GM18505 (cell line): ENCODE measurements around the gene CPEB3.
"Not testable (repeated sequence)": the region's sequence is repeated elsewhere in the genome, so short reads cannot be mapped to it uniquely, and the experiment has no call there.

Source experiments
- ATAC-seq: cut with Tn5 transposase; IDR thresholded peaks from one replicate; pipeline ENCODE4 v1.9.1; 2021; ENCODE audit not compliant: unreplicated experiment
- POLR2A ChIP-seq: IDR thresholded peaks from 4 replicates; pipeline ENCODE4 v1.6.1; 2011; ENCODE audit warnings: borderline replicate concordance; ENCODE audit not compliant: insufficient read depth, insufficient read length; ENCODE audit errors: extremely low read depth

CPEB3 gene

DNA sequence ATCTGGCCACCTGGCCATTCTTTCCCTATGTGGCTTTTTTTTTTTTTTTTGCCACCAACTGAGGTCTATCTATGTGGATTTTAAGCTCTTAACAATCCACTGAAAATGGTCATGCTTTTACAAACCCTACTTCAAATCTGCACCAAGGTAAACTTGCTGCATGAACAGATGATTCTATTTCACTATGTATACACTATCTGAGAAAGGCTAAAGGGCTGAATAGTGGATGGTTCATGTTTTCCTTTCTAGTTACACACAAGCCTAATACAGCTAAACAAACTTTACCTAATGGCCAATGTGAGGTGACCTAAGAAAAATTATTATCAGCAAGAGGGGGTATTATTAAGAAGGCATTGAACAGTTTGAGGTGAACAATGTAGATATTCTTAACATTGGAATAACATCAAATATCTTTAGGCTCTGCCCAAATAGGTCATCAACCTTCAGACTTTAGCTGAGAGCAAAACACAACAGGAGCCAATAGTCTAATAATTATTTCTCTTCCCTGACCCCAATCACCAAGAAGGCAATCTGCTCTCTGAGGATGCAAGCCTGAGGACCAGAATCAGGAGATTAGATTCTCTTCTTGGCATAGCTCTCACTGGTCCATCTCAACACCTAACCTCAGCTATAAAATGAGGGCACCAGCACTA lies 160.1 kb downstream of the CPEB3 start:
- no peak for TF ChIP-seq POLR2A
- no peak for ATAC-seq

DNA sequence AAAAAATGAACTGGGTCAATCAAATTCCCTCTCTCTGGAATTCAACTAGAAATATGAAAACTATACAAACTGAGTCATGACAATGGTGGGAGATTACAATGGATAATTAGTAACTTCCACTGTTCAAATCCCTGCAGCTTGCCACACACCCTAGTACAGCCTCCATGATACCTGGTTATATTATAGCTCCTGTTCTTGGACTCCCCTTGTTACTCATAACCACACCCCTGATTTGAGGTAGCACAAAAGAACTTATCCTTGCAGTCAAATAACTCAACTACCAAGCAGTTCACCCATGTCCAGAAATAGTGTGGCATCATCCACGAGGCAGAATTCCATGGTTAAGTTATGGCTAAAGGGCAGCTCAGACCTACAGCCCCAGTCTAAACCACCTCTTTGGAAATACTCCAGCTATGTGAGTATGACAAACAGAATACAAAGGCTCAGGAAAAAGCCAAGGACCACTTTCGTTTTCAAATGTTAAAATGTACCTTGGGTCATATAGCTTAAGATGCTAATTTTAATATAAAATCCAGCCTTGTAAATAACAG lies 164.7 kb downstream of the CPEB3 start:
- ATAC-seq = no peak
- no peak for TF ChIP-seq POLR2A

DNA sequence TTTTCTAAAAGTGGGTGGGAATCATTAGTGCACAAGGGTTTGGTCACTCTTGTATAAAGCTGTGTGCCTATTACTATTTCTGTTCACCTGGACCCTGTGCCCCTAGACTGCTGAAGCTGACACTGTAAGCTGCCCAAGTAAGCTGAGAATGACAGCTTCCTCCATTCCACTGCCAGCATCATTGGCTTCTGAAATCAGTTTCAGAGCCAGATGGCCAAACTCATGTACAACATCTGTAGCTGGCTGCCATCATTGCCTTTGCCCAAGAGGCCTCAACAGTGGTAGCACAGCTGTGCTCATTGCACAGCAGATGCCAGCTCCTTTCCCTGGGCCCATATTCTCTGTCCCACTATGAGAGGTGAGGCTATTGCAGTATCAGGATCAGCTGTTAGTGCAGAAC lies 165.7 kb downstream of the CPEB3 start:
- no peak for TF ChIP-seq POLR2A
- ATAC-seq = no peak

DNA sequence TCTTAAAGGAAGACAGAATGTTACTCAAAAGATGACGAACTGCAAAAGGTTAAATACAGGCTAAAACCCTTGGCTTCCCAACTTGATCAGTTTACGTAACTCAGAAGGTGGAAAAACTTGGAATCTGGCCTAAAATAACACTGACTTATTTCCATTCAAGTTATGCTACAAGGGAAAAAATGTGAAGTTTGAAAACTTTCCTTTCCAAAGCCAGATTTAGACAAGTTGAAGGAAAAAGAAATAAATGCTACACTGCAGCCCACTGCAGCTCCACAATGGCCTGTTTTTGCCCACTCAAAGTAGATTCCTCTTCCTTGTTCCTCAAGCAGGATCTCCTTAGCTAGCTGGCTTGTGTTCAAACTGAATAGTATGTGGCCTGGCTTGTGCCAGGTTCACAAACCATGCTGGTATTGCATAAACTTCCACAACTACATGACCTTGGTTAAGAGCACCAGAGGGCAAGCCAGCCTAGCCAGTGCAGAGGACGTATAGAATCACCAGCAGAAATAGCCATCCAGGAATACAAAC lies 166.2 kb downstream of the CPEB3 start:
- no peak for TF ChIP-seq POLR2A
- no peak for ATAC-seq

DNA sequence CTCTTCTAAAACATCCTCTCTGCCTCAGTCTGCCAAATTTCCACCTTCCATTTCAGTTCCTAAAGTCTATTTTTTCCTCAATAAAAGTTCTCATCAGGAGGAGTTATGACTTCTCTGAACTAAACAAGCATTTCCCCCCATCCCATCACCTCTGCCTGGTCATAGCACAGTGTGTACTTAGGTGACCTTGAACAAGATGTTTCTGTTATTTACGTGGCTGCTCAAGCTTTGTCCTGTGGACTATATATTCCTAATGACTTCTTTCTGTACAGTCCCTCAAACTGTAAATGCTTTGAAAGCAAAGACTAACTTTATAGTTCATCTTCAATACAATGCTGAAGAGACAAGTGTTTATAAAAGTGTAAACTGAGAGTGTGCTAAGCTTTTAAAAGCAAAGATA lies 166.9 kb downstream of the CPEB3 start:
- ATAC-seq = no peak
- no peak for TF ChIP-seq POLR2A

DNA sequence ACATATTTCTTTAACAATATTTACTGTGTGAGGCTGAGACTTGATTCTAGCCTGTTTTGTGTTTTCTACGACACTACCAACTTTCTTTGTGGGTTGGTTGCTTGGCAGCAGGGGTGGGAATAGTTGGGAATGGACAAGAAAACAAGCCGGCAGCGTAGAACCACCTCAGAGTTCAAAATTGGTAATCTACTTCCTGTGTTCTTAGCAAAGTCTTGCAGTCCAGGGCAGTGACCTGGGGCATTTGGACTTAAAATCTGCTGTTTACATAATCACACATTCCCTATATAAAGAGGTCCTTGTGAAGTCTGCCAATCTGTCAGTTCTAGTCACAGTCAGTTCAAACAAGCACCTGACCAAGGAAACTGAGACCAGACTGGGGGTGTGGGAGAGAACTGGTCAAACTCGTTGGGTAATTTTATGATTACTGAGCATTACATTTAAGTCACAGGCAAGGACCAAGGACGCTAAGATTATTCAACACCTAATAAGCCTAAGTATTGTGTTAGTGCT lies 167.9 kb downstream of the CPEB3 start:
- no peak for ATAC-seq
- no peak for TF ChIP-seq POLR2A

DNA sequence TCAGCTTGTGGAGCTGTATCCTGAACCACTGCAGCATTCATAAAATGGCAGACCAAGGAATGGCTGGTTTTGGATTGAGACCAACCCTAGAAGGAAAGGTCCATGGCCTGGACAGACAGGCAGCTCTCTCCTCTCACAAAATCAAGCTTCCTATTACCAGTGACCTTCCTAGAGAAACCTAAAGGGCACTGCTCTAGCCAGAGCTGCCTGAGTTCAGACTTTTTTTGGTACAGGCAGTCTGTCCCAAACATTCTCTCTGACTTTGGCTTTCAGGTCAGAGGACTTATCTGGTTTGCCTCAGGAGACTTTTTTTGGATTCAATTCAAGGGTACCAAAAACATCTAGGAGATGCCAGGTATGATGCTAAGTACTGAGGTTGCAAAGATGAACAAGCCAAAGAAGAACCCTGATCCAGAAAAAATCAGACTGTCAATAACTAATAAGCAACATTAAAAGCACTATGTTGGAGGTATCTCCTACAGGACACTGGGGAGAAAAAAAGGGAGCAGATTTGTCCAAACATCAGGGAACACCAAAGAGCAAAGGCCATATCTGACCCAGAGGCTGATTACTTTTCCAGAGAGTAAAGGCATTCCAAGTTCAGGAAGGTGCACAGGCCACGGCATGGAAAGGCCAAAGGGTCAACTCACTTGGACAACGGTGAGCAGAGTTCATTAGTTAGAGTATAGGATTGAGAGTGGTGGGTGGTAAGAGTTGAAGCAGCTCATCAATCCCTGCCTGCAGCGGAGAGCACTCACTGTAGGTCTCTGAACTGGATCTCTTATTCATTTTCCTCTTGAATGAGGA lies 169.0 kb downstream of the CPEB3 start:
- ATAC-seq = no peak
- no peak for TF ChIP-seq POLR2A

DNA sequence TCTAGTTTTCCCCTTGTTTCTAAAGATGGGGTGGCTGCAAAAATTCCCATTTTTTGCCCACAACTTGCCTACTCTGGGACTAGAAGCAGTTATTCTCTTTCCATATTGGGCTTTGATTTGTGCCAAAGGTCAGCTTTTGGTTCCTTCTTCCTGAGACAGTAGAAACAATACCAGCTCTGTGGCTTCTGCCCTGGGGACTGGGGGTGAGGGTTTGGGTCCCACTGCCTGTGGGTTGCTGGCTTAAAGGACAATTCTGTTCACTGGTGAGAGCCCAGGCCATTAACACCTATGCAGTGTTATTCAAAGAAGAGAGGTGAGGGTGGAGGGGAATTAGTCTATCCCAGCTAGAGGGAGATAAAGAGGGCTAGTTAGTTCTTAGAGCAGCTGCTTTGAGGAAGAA lies 171.5 kb downstream of the CPEB3 start:
- no peak for ATAC-seq
- TF ChIP-seq POLR2A = no peak

DNA sequence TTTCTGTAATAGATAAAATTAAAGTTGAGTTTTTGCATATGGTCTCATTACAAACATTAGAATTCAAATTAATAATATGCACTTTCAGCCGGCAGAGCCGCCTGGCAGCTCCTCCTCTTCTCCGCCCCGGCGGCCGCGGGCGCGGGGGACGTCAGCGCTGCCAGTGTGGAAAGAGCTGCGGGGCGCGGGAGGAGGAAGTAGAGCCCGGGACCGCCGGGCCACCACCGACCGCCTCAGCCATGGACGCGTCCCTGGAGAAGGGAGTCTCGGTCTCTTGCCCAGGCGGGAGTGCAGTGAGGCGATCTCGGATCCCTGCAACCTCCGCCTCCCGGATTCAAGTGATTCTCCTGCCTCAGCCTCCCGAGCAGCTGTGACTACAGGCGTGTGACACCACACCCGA lies 176.0 kb downstream of the CPEB3 start:
- not testable (repeated sequence) for ATAC-seq

DNA sequence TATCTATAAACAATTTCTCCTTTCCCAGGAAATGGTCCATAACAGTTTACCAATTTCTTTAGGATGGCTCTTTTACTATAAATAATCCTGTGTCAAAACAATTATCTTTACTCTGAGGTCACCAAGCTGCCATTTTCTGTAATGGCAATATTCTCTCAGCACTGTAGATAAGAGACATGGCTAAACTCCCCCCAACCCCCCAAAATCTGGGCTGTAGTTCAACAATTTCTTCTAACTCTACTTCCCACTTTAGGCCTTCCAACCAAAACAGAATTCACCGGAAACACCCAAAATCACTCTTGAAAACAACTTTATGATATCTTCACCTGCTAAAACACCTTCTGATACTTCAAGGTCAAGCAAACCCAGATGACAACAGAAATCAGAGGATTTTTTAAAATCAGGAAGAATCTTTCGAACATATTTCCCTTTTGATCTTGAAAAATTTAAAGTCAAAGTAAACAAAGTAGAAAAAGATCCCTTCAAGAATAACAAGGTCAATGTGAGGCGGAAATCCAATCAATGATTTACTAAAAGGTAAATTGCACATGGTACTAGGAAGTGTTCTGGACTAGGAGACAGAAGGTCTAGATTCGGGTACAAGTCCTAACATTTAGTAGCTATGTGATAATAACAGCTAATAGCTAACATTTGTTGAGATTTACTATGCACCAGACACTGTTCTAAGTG lies 176.8 kb downstream of the CPEB3 start:
- ATAC-seq = no peak
- TF ChIP-seq POLR2A = no peak

DNA sequence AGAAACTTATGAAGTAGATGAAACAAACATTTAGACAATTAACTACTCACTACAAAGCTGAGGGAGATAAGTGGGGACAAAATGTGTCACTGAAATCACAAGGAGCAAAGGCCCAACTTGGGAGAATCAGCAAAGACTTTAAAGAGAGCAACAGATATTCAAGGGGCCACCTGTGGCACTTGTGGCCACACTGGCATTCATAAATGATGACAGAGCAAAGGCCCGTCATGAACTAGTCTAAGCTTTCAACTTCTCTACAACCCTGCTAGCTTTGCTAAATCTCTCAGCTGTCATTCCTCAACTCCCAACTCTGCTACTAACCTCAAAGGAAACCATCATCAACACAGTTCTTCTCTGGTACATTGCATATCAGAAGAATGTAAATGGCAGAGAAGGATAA lies 178.4 kb downstream of the CPEB3 start:
- no peak for ATAC-seq
- no peak for TF ChIP-seq POLR2A

DNA sequence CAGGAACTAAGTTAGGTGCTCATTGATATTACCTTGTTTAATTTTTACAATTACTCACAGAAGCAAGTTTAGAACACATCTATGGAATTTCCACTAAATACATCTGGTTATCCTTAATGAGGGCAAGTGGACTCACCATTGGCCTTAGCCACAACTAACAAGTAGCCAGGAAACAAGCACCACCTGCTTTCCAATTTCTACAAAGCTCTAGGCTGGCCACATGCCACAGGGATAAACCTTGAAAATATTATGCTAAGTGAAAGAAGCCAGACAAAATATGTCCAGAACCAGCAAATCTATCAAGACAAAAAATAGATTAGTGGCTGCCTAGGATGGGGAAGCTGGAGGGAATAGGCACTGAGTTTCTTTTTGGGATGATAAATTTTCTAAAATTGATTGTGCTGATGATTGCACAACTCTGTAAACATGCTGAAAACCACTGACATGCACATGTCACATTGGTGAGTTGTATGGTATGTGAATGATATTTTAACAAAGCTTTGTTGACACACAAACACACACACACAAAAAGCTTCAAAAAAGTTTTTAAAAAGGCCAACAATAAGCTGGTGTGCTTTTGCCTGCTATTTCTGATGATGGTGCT lies 179.4 kb downstream of the CPEB3 start:
- no peak for TF ChIP-seq POLR2A
- no peak for ATAC-seq

DNA sequence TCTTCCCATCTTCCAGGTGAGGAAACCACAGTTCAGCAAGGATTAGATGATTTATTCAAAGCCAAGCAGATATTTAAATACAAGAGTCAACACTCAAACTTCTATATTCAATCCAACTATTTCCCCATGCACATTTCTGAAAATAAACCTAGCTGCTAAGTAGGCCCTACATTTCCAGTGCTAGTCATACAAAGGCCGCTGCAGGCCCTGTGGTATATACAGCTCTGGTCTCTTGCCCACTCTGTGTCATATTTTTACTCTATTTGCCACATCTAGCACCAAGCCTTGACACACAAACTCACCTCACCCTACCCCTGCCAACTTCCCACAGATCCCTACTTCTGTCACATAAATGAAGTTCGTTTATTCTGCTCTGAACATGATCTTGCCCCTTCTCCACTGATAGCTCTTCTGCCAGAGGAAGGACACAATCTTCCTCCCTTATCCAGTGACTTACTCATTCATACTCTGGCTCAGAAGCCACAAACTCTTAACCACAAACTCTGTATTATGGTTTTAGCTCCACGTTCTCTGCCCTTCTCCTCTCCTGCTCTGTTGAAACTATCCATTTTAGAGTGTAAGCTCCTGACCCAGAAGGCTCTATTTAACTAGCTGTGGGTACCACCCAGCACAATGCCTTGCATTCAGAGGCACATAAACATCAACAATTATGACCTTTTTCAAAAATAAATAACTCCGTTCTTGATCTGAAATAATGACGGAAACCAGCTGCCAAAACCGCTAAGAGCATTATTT lies 180.7 kb downstream of the CPEB3 start:
- no peak for ATAC-seq

DNA sequence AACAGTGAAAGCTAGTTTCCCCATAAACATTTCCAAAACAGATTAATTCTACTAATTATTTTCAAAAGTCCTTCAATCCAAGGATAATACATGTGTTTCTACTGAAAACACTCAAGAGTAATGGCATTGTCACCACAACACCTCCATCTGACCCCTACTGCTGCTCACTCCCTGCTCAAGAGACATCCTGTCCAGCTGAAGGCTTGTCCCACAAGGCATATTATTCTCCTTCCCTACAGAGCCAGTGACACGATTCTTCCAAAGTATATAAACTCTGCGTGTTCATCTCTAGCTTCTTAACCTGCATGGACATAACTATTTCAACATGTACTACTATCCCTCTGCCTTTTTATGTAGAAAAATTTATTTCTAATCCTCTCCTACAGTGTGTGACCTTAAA lies 182.1 kb downstream of the CPEB3 start:
- no peak for TF ChIP-seq POLR2A
- no peak for ATAC-seq

More for the DNA sequence above, 180.7 kb downstream of the CPEB3 start:
- no peak for TF ChIP-seq POLR2A
